HEK293 (cell line): ENCODE data around the gene CACNG6.

ENCODE experiments used
- CTCF ChIA-PET: fragments of 350-600 bp; formaldehyde crosslinking; extraction: SDS; loops from one replicate; lab custom pipeline; 2021; ENCODE audit warnings: antibody characterized with exemption; lab: Yijun Ruan, JAX
- POLR2A ChIA-PET: fragments of 300-600 bp; formaldehyde crosslinking; extraction: SDS; loops from one replicate; lab custom pipeline; 2020; ENCODE audit warnings: antibody characterized with exemption, inconsistent platforms; lab: Yijun Ruan, JAX
- H3K27ac ChIP-seq: fragments of 200-500 bp; sonication (Bioruptor generic); 2 replicates; pipeline ENCODE4 v1.5.1; 2014; ENCODE audit warnings: low read depth, low read length, control low read depth, inconsistent platforms; ENCODE audit errors: extremely low read depth
- H3K36me3 ChIP-seq, 2 experiments: fragments of 200-500 bp in 1 of 2; sonication (Bioruptor generic) in 1 of 2; 1 replicate in 1 of 2; 2 replicates in 1 of 2; pipeline ENCODE4 v1.5.1; 2014 to 2017; ENCODE audit warnings: inconsistent platforms in 2 of 2, low read length in 2 of 2; ENCODE audit not compliant: control insufficient read depth in 2 of 2, insufficient read depth in 1 of 2
- H3K4me1 ChIP-seq: fragments of 200-500 bp; sonication (Bioruptor generic); 2 replicates; pipeline ENCODE4 v1.5.1; 2014; ENCODE audit warnings: mild to moderate bottlenecking, low read length, inconsistent platforms; ENCODE audit not compliant: control insufficient read depth, insufficient read depth
- H3K4me3 ChIP-seq: 2 replicates; pipeline ENCODE4 v1.5.1; 2011; ENCODE audit warnings: low read depth, mild to moderate bottlenecking, control low read depth, low read length, moderate library complexity
- H3K9me3 ChIP-seq: fragments of 200-500 bp; sonication (Bioruptor generic); 2 replicates; pipeline ENCODE4 v1.5.1; 2014; ENCODE audit warnings: low read depth, low read length, inconsistent platforms; ENCODE audit not compliant: control insufficient read depth, insufficient read depth
- EGR2 ChIP-seq: fragments of 450-650 bp; formaldehyde crosslinking; IDR thresholded peaks from 2 replicates; pipeline ENCODE4 v1.5.1; 2016; ENCODE audit warnings: low read depth, missing biosample characterization, missing genetic modification characterization
- KLF7 ChIP-seq: fragments of 450-650 bp; formaldehyde crosslinking; IDR thresholded peaks from 2 replicates; pipeline ENCODE4 v1.5.1; 2016; ENCODE audit warnings: missing biosample characterization, missing genetic modification characterization, borderline replicate concordance
- PRDM4 ChIP-seq: fragments of 450-650 bp; formaldehyde crosslinking; IDR thresholded peaks from 2 replicates; pipeline ENCODE4 v1.5.1; 2017; ENCODE audit warnings: missing biosample characterization, missing genetic modification characterization
- ZBTB20 ChIP-seq: fragments of 450-650 bp; formaldehyde crosslinking; IDR thresholded peaks from 2 replicates; pipeline ENCODE4 v1.5.1; 2016; ENCODE audit warnings: missing biosample characterization, missing genetic modification characterization
- ZEB2 ChIP-seq: fragments of 450-650 bp; formaldehyde crosslinking; IDR thresholded peaks from 2 replicates; pipeline ENCODE4 v1.5.1; 2016; ENCODE audit warnings: missing biosample characterization, missing genetic modification characterization
- ZFHX2 ChIP-seq: fragments of 450-650 bp; formaldehyde crosslinking; conservative IDR thresholded peaks from 2 replicates; pipeline ENCODE4 v1.5.1; 2016; ENCODE audit warnings: missing biosample characterization, missing genetic modification characterization
- ZFP41 ChIP-seq: fragments of 450-650 bp; formaldehyde crosslinking; IDR thresholded peaks from 2 replicates; pipeline ENCODE4 v1.5.1; 2016; ENCODE audit warnings: missing biosample characterization, missing genetic modification characterization, borderline replicate concordance
- ZNF121 ChIP-seq: fragments of 450-650 bp; formaldehyde crosslinking; IDR thresholded peaks from 2 replicates; pipeline ENCODE4 v1.5.1; 2016; ENCODE audit warnings: missing biosample characterization, missing genetic modification characterization
- ZNF174 ChIP-seq: fragments of 450-650 bp; formaldehyde crosslinking; IDR thresholded peaks from 2 replicates; pipeline ENCODE4 v1.5.0; 2017; ENCODE audit warnings: missing biosample characterization, mild to moderate bottlenecking, missing genetic modification characterization
- ZNF324 ChIP-seq: fragments of 450-650 bp; formaldehyde crosslinking; IDR thresholded peaks from 2 replicates; pipeline ENCODE4 v1.5.1; 2016; ENCODE audit warnings: missing biosample characterization, missing genetic modification characterization
- ZNF416 ChIP-seq: fragments of 450-650 bp; formaldehyde crosslinking; IDR thresholded peaks from 2 replicates; pipeline ENCODE4 v1.5.1; 2016; ENCODE audit warnings: missing biosample characterization, missing genetic modification characterization
- ZNF48 ChIP-seq: fragments of 450-650 bp; formaldehyde crosslinking; IDR thresholded peaks from 2 replicates; pipeline ENCODE4 v1.5.1; 2016; ENCODE audit warnings: missing biosample characterization, missing genetic modification characterization
- ZNF488 ChIP-seq: fragments of 450-650 bp; formaldehyde crosslinking; IDR thresholded peaks from 2 replicates; pipeline ENCODE4 v1.5.1; 2016; ENCODE audit warnings: missing biosample characterization, missing genetic modification characterization
- ZNF510 ChIP-seq: fragments of 450-650 bp; formaldehyde crosslinking; IDR thresholded peaks from 2 replicates; pipeline ENCODE4 v1.5.1; 2018; ENCODE audit warnings: mild to moderate bottlenecking, missing genetic modification characterization, missing biosample characterization; ENCODE audit not compliant: insufficient replicate concordance
- ZNF558 ChIP-seq: fragments of 450-650 bp; formaldehyde crosslinking; IDR thresholded peaks from 2 replicates; pipeline ENCODE4 v1.5.1; 2016; ENCODE audit warnings: missing biosample characterization, missing genetic modification characterization
- ZNF660 ChIP-seq: fragments of 450-650 bp; IDR thresholded peaks from 2 replicates; pipeline ENCODE4 v1.5.1; 2018; ENCODE audit warnings: missing biosample characterization, mild to moderate bottlenecking, missing genetic modification characterization

CACNG6 gene

GRCh38 chr19:54009440-54009839 lies 18.0 kb downstream of the CACNG6 start:
- Histone ChIP-seq H3K4me1 (no peaks in the 10 kb centered on the region), H3K9me3 (no peaks in the 10 kb centered on the region), H3K27ac (no peak overlapping the region), H3K4me3 (no peak overlapping the region), H3K36me3 (no peaks in the 10 kb centered on the region)
- POLR2A ChIA-PET = no interaction called here
- no peak for TF ChIP-seq ZFP41 (tag by site-specific recombination)
- no peak for TF ChIP-seq ZNF488 (tag by site-specific recombination)
- no peak for TF ChIP-seq ZBTB20 (tag by site-specific recombination)
- CTCF ChIA-PET = interaction anchor here (0.6 to 5.7 kb wide), 4 partner anchors 15 to 414 kb away, joined by 3 to 27 read pairs (median 4); no protein-coding TSS in a partner anchor

GRCh38 chr19:54010474-54010873 lies 19.0 kb downstream of the CACNG6 start:
- Histone ChIP-seq H3K4me3 (no peak overlapping the region), H3K36me3 (no peaks in the 10 kb centered on the region), H3K27ac (no peak overlapping the region), H3K9me3 (no peaks in the 10 kb centered on the region), H3K4me1 (peaks cover 4% of the 10 kb centered on the region; the same call in 1 of the 2 replicates)
- CTCF ChIA-PET = interaction anchor here (0.6 to 5.7 kb wide), 2 partner anchors 14 to 200 kb away, joined by 3 to 27 read pairs; no protein-coding TSS in a partner anchor
- TF ChIP-seq ZNF324 (no peak), PRDM4 (tag by site-specific recombination) (no peak), ZNF121 (peak; percentile 72)
- POLR2A ChIA-PET = interaction anchor here (0.7 kb wide), 2 partner anchors 72 to 756 kb away, joined by 3 to 4 read pairs; no protein-coding TSS in a partner anchor

GRCh38 chr19:54011507-54012211 lies 20.2 kb downstream of the CACNG6 start:
- Histone ChIP-seq H3K4me3 (no peak overlapping the region), H3K27ac (no peak overlapping the region), H3K36me3 (no peaks in the 10 kb centered on the region), H3K9me3 (no peaks in the 10 kb centered on the region), H3K4me1 (peaks cover 4% of the 10 kb centered on the region; the same call in 1 of the 2 replicates)
- TF ChIP-seq EGR2 (tag by site-specific recombination) = peak; percentile 73
- TF ChIP-seq ZFHX2 (tag by site-specific recombination) = peak; percentile 60; the same call in 1 of the 2 replicates
- TF ChIP-seq ZNF558 (tag by site-specific recombination) = no peak
- TF ChIP-seq ZNF174 = no peak
- ChIA-PET POLR2A (interaction anchor here (0.6 kb wide), 1 partner anchor 191 kb away, joined by 4 read pairs; no protein-coding TSS in a partner anchor), CTCF (interaction anchor here (5.7 kb wide), 1 partner anchor 12 kb away, joined by 27 read pairs; no protein-coding TSS in a partner anchor)

GRCh38 chr19:54013866-54014265 lies 22.4 kb downstream of the CACNG6 start:
- Histone ChIP-seq H3K36me3 (no peaks in the 10 kb centered on the region), H3K27ac (no peak overlapping the region), H3K4me1 (peaks cover 4% of the 10 kb centered on the region; the same call in 1 of the 2 replicates), H3K9me3 (no peaks in the 10 kb centered on the region), H3K4me3 (no peak overlapping the region)
- TF ChIP-seq ZNF48 (tag by site-specific recombination) (no peak), KLF7 (tag by site-specific recombination) (no peak), ZNF510 (no peak), ZNF660 (tag by site-specific recombination) (no peak), ZNF416 (tag by site-specific recombination) (no peak), ZEB2 (tag by site-specific recombination) (no peak)
- CTCF ChIA-PET = interaction anchor here (0.7 to 4.1 kb wide), 3 partner anchors 10 to 88 kb away, joined by 3 to 15 read pairs (median 14); no protein-coding TSS in a partner anchor
- POLR2A ChIA-PET = no interaction called here
